K562 (cell line): Measurements from ENCODE around the gene CLTRN.

Source experiments
- CC2D1A ChIP-seq: fragments of 450-650 bp; IDR thresholded peaks from 2 replicates; pipeline ENCODE4 v1.6.1; 2017; ENCODE audit warnings: mild to moderate bottlenecking
- NONO ChIP-seq, 2 experiments: fragments of 200-400 bp in 1 of 2; fragments of 450-650 bp in 1 of 2; formaldehyde crosslinking in 1 of 2; IDR thresholded peaks; 2 replicates each; pipeline ENCODE4 v1.6.1; 2017; ENCODE audit warnings: low read depth in 2 of 2, mild to moderate bottlenecking in 2 of 2, moderate library complexity in 2 of 2, low read length in 1 of 2
- TFE3 ChIP-seq: fragments of 450-650 bp; formaldehyde crosslinking; IDR thresholded peaks from 2 replicates; pipeline ENCODE4 v1.4.0; 2020; ENCODE audit warnings: mild to moderate bottlenecking, mixed read lengths

DNA sequence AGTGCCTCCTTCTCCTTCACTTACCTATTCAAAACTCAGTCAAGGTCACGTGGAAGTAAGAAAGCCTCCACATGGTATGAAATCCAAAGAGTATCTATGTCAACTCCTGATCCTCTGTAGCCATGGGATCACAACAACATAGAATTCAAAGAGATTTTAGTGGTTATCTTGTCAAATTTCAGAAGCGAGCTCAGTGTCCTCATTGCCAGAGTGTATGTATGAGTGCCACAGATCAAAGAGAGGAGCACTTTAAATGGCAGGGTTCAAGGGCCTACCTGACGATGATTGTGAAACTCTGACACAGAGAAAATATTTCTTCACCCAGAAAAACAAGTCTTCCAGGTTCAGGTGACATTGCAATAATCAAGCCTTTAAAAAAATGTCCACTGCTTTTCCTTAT, 62.7 kb downstream of the CLTRN start:
- TF ChIP-seq NONO (IDR thresholded peaks at IDR 0.05; ENCODE audit: low read depth in 2 of 2, low read length in 1 of 2): no peak
- TF ChIP-seq TFE3 (CRISPR knock-in tag): no peak
- no peak for TF ChIP-seq CC2D1A
